Kidney (tissue), 14 donors: ENCODE measurements around the gene GNB1. TPM values are rescaled to one million over a fixed set of nuclear protein-coding genes. Genes with fewer than 3 reads are reported as not detected.
A peak's percentile ranks its signal among the peaks of the same experiment; 100 is the strongest.

Source experiments
- DNase-seq, 5 donors: peaks; one replicate each; pipeline ENCODE4 v3.0.0-alpha.2; 2013 to 2020
- FAIRE-seq: peaks from 2 replicates; lab custom pipeline; 2012; peaks lifted over from hg19 to GRCh38; lab: Jason Lieb, UNC
- H3K27ac ChIP-seq, 2 donors: one replicate each; pipeline ENCODE4 v1.7.0; 2013; ENCODE audit warnings: low read depth in 2 of 2, low read length in 2 of 2, inconsistent platforms in 1 of 2
- H3K27me3 ChIP-seq: one replicate; pipeline ENCODE4 v1.7.1; 2013; ENCODE audit warnings: low read length, inconsistent platforms; ENCODE audit not compliant: control insufficient read depth, insufficient read depth
- H3K36me3 ChIP-seq, 3 donors: one replicate each; pipeline versions ENCODE4 v1.7.0 to v1.7.1; 2013; ENCODE audit warnings: low read length in 3 of 3, control low read depth in 1 of 3, inconsistent platforms in 1 of 3; ENCODE audit not compliant: insufficient read depth in 3 of 3, control insufficient read depth in 2 of 3
- H3K4me1 ChIP-seq, 3 donors: one replicate each; pipeline versions ENCODE4 v1.7.0 to v1.7.1; 2013; ENCODE audit warnings: low read length in 3 of 3, inconsistent platforms in 1 of 3, low read depth in 1 of 3; ENCODE audit not compliant: control insufficient read depth in 2 of 3, insufficient read depth in 2 of 3
- H3K4me3 ChIP-seq, 3 donors: one replicate each; pipeline versions ENCODE4 v1.7.0 to v1.8.1; 2013; ENCODE audit warnings: low read length in 3 of 3, control low read depth in 1 of 3, inconsistent platforms in 1 of 3
- H3K9ac ChIP-seq, 3 donors: one replicate each; pipeline versions ENCODE4 v1.7.0 to v1.7.1; 2013; ENCODE audit warnings: low read length in 3 of 3, control low read depth in 1 of 3, inconsistent platforms in 1 of 3
- H3K9me3 ChIP-seq, 3 donors: one replicate each; pipeline versions ENCODE4 v1.7.0 to v1.7.1; 2013; ENCODE audit warnings: low read length in 3 of 3, control low read depth in 1 of 3, inconsistent platforms in 1 of 3; ENCODE audit not compliant: control insufficient read depth in 2 of 3, insufficient read depth in 1 of 3
- CTCF ChIP-seq: IDR thresholded peaks from 3 replicates; pipeline ENCODE4 v1.5.1; 2012; ENCODE audit warnings: mild to moderate bottlenecking, moderate library complexity, borderline replicate concordance; ENCODE audit not compliant: insufficient read depth; ENCODE audit errors: extremely low read depth
- intact Hi-C: fragments of 100-400 bp; cut with DNase I; formaldehyde crosslinking; loops from one replicate; pipeline ENCODE4 v1.11.1; 2022
- polyA plus RNA-seq: library from polyadenylated mRNA; stranded (reverse); fragments of 350-450 nt; fragmentation: Illumina TruSeq; extraction: RNeasy Lipid Tissue Mini Kit (QIAGEN cat#74804); gene quantifications from one replicate; pipeline ENCODE4 v1.2.3, GENCODE V29; 2014; ENCODE audit warnings: low read depth, low replicate concordance; ENCODE audit not compliant: insufficient read depth
- total RNA-seq: library from RNA; stranded (reverse); fragmentation: NEBNext Ultra II Directional; extraction: Animal tissue kit (Norgen Biotek cat#: 25700); gene quantifications from one replicate; pipeline ENCODE4 v1.2.1, GENCODE V29; 2021
- donor health status: control.
- donor health status: control.
- donor health status: control.
- donor health status: control.
- donor health status: control.
- donor health status: DM: yes; HTN: yes; CAD: no.
- donor health status: Normal renal cell carcinoma (clear cell type).

GNB1 gene
- total and polyA plus RNA-seq, 2 donors from 2014 or later = 144 to 347 TPM

GRCh38 chr1:1877865-1878436, 12.9 kb downstream of the GNB1 start:
- no peaks in the 10 kb centered on the region for H3K27me3 ChIP-seq
- H3K9ac ChIP-seq = no peak overlapping the region
- peaks cover 0 to 10% (median 8%) of the 10 kb centered on the region in 3 donors for H3K36me3 ChIP-seq
- TF ChIP-seq CTCF = no peak
- H3K27ac ChIP-seq = no peak overlapping the region
- intact Hi-C loops = no loop called here
- no peaks in the 10 kb centered on the region for H3K9me3 ChIP-seq
- no peak for FAIRE-seq
- DNase-seq = peak in 1 of 5 donors; percentile 2
- H3K4me1 ChIP-seq = peaks cover 0 to 40% (median 29%) of the 10 kb centered on the region in 3 donors
- H3K4me3 ChIP-seq = no peak overlapping the region

GRCh38 chr1:1876335-1876930, 14.5 kb downstream of the GNB1 start:
- intact Hi-C loops = no loop called here
- no peak for FAIRE-seq
- H3K9me3 ChIP-seq = no peaks in the 10 kb centered on the region

GRCh38 chr1:1875932-1876331, 15.0 kb downstream of the GNB1 start:
- FAIRE-seq (no peak), DNase-seq (peak in 1 of 5 donors; percentile 4)
- intact Hi-C loops = no loop called here
- no peaks in the 10 kb centered on the region for H3K27me3 ChIP-seq
- no peaks in the 10 kb centered on the region for H3K9me3 ChIP-seq
- no peak overlapping the region for H3K4me3 ChIP-seq
- peaks cover 0 to 10% (median 8%) of the 10 kb centered on the region in 3 donors for H3K36me3 ChIP-seq
- TF ChIP-seq CTCF = no peak
- no peak overlapping the region for H3K27ac ChIP-seq
- no peak overlapping the region for H3K9ac ChIP-seq
- H3K4me1 ChIP-seq = peaks cover 0 to 40% (median 24%) of the 10 kb centered on the region in 3 donors

More at GRCh38 chr1:1876335-1876930, 14.5 kb downstream of the GNB1 start:
- Histone ChIP-seq H3K4me1 (peaks cover 0 to 39% (median 28%) of the 10 kb centered on the region in 3 donors), H3K27ac (no peak overlapping the region), H3K27me3 (no peaks in the 10 kb centered on the region), H3K36me3 (peaks cover 0 to 10% (median 8%) of the 10 kb centered on the region in 3 donors), H3K4me3 (no peak overlapping the region), H3K9ac (no peak overlapping the region)
- peak in 1 of 5 donors; percentile 3 for DNase-seq
- no peak for TF ChIP-seq CTCF
